MM.1S (cell line): ENCODE data around the gene TSSC4.

Experiments used
- DNase-seq: peaks from one replicate; pipeline ENCODE4 v3.0.0-alpha.2; 2015
- H2AFZ ChIP-seq: fragments of 300-600 bp; sonication (generic); 2 replicates; pipeline ENCODE4 v1.6.0; 2016; ENCODE audit warnings: antibody characterized with exemption, low read length
- H3F3A ChIP-seq: fragments of 300-600 bp; sonication (generic); 2 replicates; pipeline ENCODE4 v1.6.1; 2016; ENCODE audit warnings: mild to moderate bottlenecking, antibody characterized with exemption, low read length, moderate library complexity, mixed read lengths; ENCODE audit not compliant: insufficient read depth
- H3K27ac ChIP-seq: fragments of 300-600 bp; sonication (generic); 2 replicates; pipeline ENCODE4 v1.5.1; 2016; ENCODE audit warnings: mild to moderate bottlenecking, low read length
- H3K27me3 ChIP-seq: fragments of 300-600 bp; sonication (generic); replicated peaks from 2 replicates; pipeline ENCODE4 v1.6.0; 2016; ENCODE audit warnings: low read length; ENCODE audit not compliant: insufficient read depth
- H3K36me3 ChIP-seq: fragments of 300-600 bp; sonication (generic); replicated peaks from 2 replicates; pipeline ENCODE4 v1.6.1; 2016; ENCODE audit warnings: mild to moderate bottlenecking, low read length, mixed read lengths; ENCODE audit not compliant: insufficient read depth
- H3K4me1 ChIP-seq: fragments of 300-600 bp; sonication (generic); 2 replicates; pipeline ENCODE4 v1.6.1; 2016; ENCODE audit warnings: low read length, mixed read lengths
- H3K4me2 ChIP-seq: fragments of 300-600 bp; sonication (generic); 2 replicates; pipeline ENCODE4 v1.6.0; 2016; ENCODE audit warnings: low read depth, low read length
- H3K4me3 ChIP-seq: fragments of 300-600 bp; sonication (generic); 2 replicates; pipeline ENCODE4 v1.5.1; 2016; ENCODE audit warnings: low read length, mixed read lengths
- H3K79me2 ChIP-seq: fragments of 300-600 bp; sonication (generic); 2 replicates; pipeline ENCODE4 v1.6.1; 2016; ENCODE audit warnings: mixed run types, low read length, mixed read lengths
- H3K9ac ChIP-seq: fragments of 300-600 bp; sonication (generic); 2 replicates; pipeline ENCODE4 v1.6.1; 2016; ENCODE audit warnings: low read length, mixed read lengths
- H3K9me2 ChIP-seq: fragments of 300-600 bp; sonication (generic); replicated peaks from 2 replicates; pipeline ENCODE4 v1.6.1; 2016; ENCODE audit warnings: mild to moderate bottlenecking, low read length, mixed read lengths; ENCODE audit not compliant: insufficient read depth
- H3K9me3 ChIP-seq: fragments of 300-600 bp; sonication (generic); replicated peaks from 2 replicates; pipeline ENCODE4 v1.6.1; 2016; ENCODE audit warnings: mild to moderate bottlenecking, low read length, mixed read lengths; ENCODE audit not compliant: insufficient read depth
- H4K20me1 ChIP-seq: fragments of 300-600 bp; sonication (generic); 2 replicates; pipeline ENCODE4 v1.6.1; 2016; ENCODE audit warnings: mild to moderate bottlenecking, low read length, moderate library complexity, mixed read lengths; ENCODE audit not compliant: insufficient read depth
- EZH2 ChIP-seq: fragments of 300-600 bp; sonication (generic); optimal IDR thresholded peaks from 2 replicates; pipeline ENCODE3; 2017; ENCODE audit warnings: low read depth, mild to moderate bottlenecking, antibody characterized with exemption, low read length, mixed read lengths
- EZH2phosphoT487 ChIP-seq: fragments of 300-600 bp; sonication (generic); IDR thresholded peaks from 2 replicates; pipeline ENCODE4 v1.6.1; 2018; ENCODE audit warnings: antibody characterized with exemption, low read length
- TF ChIP-seq, protein P1 (sequence below): fragments of 300-600 bp; sonication (generic); IDR thresholded peaks from 2 replicates; pipeline ENCODE4 v1.5.1; 2016; ENCODE audit warnings: antibody characterized with exemption, low read length, mixed read lengths

The TSSC4 gene

DNA sequence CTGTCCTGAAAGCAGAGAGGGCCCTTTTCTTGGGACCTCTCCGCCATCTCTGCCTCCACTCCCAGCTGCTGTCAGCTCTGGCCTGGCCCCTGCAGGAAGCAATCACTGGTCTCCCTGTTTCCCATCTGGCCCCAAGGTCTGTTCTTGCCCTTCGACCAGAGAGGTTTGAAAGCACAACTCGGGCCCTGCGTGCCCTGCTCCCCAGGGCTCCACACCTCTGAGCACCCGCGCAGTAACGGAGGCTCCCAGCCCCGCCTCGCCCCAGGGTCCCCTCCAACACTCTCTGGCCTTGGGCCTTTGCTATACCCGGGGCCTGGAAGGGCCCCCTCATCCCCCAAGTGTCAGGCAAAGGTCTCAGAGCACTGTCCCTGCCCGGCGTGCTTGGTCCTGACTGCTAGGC is 31.2 kb upstream of the TSSC4 start:
- Histone ChIP-seq H3K27ac (no peak overlapping the region), H3K9me2 (no peaks in the 10 kb centered on the region), H3K9ac (no peak overlapping the region), H4K20me1 (no peaks in the 10 kb centered on the region), H3K79me2 (no peaks in the 10 kb centered on the region), H3K4me2 (no peak overlapping the region), H3K4me1 (no peaks in the 10 kb centered on the region), H2AFZ (no peak overlapping the region), H3K27me3 (peaks cover 99% of the 10 kb centered on the region), H3K4me3 (no peak overlapping the region), H3F3A (no peaks in the 10 kb centered on the region), H3K36me3 (no peaks in the 10 kb centered on the region), H3K9me3 (no peaks in the 10 kb centered on the region)
- TF ChIP-seq EZH2phosphoT487: no peak
- no peak for TF ChIP-seq EZH2
- TF ChIP-seq, protein P1, sequence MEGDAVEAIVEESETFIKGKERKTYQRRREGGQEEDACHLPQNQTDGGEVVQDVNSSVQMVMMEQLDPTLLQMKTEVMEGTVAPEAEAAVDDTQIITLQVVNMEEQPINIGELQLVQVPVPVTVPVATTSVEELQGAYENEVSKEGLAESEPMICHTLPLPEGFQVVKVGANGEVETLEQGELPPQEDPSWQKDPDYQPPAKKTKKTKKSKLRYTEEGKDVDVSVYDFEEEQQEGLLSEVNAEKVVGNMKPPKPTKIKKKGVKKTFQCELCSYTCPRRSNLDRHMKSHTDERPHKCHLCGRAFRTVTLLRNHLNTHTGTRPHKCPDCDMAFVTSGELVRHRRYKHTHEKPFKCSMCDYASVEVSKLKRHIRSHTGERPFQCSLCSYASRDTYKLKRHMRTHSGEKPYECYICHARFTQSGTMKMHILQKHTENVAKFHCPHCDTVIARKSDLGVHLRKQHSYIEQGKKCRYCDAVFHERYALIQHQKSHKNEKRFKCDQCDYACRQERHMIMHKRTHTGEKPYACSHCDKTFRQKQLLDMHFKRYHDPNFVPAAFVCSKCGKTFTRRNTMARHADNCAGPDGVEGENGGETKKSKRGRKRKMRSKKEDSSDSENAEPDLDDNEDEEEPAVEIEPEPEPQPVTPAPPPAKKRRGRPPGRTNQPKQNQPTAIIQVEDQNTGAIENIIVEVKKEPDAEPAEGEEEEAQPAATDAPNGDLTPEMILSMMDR: no peak
- DNase-seq: no peak

DNA sequence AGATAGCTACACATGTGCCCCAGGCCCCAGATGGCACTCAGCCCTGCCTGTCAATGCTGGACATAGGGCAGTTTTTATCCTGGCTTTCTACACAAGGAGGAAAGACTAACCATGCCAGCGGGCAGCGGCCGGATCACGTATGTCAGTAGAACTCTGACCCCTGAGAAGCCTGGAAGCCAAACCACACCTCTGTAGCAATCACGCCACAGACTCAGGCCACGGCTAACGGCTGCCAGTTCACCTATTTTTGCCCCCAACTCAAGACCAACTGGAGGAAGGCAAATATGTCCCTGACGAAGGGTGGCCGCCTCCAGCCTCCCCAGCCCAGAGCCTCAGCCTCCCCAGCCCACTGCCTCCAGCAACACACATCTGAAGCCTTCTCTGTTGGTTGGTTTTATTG is 30.7 kb upstream of the TSSC4 start:
- Histone ChIP-seq H3K27ac (no peak overlapping the region), H2AFZ (no peak overlapping the region), H3K4me1 (no peaks in the 10 kb centered on the region), H3K9me2 (no peaks in the 10 kb centered on the region), H3K9me3 (no peaks in the 10 kb centered on the region), H3K4me3 (no peak overlapping the region), H3K36me3 (no peaks in the 10 kb centered on the region), H3K27me3 (peaks cover 99% of the 10 kb centered on the region), H3K79me2 (no peaks in the 10 kb centered on the region), H3K4me2 (no peak overlapping the region), H3F3A (no peaks in the 10 kb centered on the region), H4K20me1 (no peaks in the 10 kb centered on the region), H3K9ac (no peak overlapping the region)
- TF ChIP-seq, protein P1: no peak
- TF ChIP-seq EZH2 (no peak), EZH2phosphoT487 (no peak)
- no peak for DNase-seq

- DNase-seq: no peak
- Histone ChIP-seq H3K4me3 (no peak overlapping the region), H4K20me1 (no peaks in the 10 kb centered on the region), H3K27me3 (peaks cover 90% of the 10 kb centered on the region), H3K36me3 (no peaks in the 10 kb centered on the region), H3K9me2 (no peaks in the 10 kb centered on the region), H3K4me1 (no peaks in the 10 kb centered on the region), H3F3A (no peaks in the 10 kb centered on the region), H3K9me3 (no peaks in the 10 kb centered on the region), H2AFZ (no peak overlapping the region), H3K4me2 (no peak overlapping the region), H3K79me2 (no peaks in the 10 kb centered on the region), H3K9ac (no peak overlapping the region), H3K27ac (no peak overlapping the region)
- TF ChIP-seq EZH2phosphoT487 (no peak), EZH2 (no peak)
- TF ChIP-seq, protein P1: no peak
Measured at GRCh38 chr11:2374456-2375201, 25.9 kb upstream of the TSSC4 start.
